NOMO-1 (cell line): ENCODE results near the gene IPCEF1.
"Not testable (repeated sequence)": the region's sequence is repeated elsewhere in the genome, so short reads cannot be mapped to it uniquely, and the experiment has no call there.

ENCODE experiments used
- DNase-seq, 2 experiments: peaks; one replicate each; lab custom pipeline; 2025; ENCODE audit not compliant: unreplicated experiment in 2 of 2; lab: John Stamatoyannopoulos, UW

The IPCEF1 gene

GRCh38 chr6:154172393-154172792 is 184.2 kb downstream of the IPCEF1 start:
- DNase-seq: not testable (repeated sequence)

GRCh38 chr6:154170106-154170505 is 186.5 kb downstream of the IPCEF1 start:
- peak in 1 of 2 experiments; percentile 61 for DNase-seq

- DNase-seq: peak; percentile 80 to 85
These were observed 187.3 kb downstream of the IPCEF1 start for GRCh38 chr6:154169193-154169847.

GRCh38 chr6:154167126-154167525 is 189.5 kb downstream of the IPCEF1 start:
- peak; percentile 3 to 12 for DNase-seq

GRCh38 chr6:154166140-154166539 is 190.5 kb downstream of the IPCEF1 start:
- DNase-seq: no peak

GRCh38 chr6:154165478-154165877 is 191.1 kb downstream of the IPCEF1 start:
- peak; percentile 23 to 42 for DNase-seq

GRCh38 chr6:154164397-154164796 is 192.2 kb downstream of the IPCEF1 start:
- no peak for DNase-seq

- DNase-seq: peak; percentile 15 to 46
These were observed 194.9 kb downstream of the IPCEF1 start for GRCh38 chr6:154161689-154162088.

- DNase-seq: no peak
These were observed 197.5 kb downstream of the IPCEF1 start for GRCh38 chr6:154159126-154159525.

GRCh38 chr6:154157706-154158105 is 198.9 kb downstream of the IPCEF1 start:
- no peak for DNase-seq

GRCh38 chr6:154157082-154157481 is 199.5 kb downstream of the IPCEF1 start:
- peak in 1 of 2 experiments; percentile 8 for DNase-seq

GRCh38 chr6:154156135-154156896 is 200.3 kb downstream of the IPCEF1 start:
- peak; percentile 64 to 71 for DNase-seq

GRCh38 chr6:154154389-154154967 is 202.1 kb downstream of the IPCEF1 start:
- DNase-seq: peak; percentile 28 to 75

- no peak for DNase-seq
These were observed 212.8 kb downstream of the IPCEF1 start for GRCh38 chr6:154143753-154144152.

- DNase-seq: no peak
These were observed 215.9 kb downstream of the IPCEF1 start for GRCh38 chr6:154140743-154141142.

GRCh38 chr6:154139892-154140291 is 216.7 kb downstream of the IPCEF1 start:
- DNase-seq: peak; percentile 87 to 98

GRCh38 chr6:154138793-154139192 is 217.8 kb downstream of the IPCEF1 start:
- no peak for DNase-seq

- DNase-seq: no peak
These were observed 222.0 kb downstream of the IPCEF1 start for GRCh38 chr6:154134471-154135147.

- no peak for DNase-seq
These were observed 228.9 kb downstream of the IPCEF1 start for GRCh38 chr6:154127657-154128056.

GRCh38 chr6:154125421-154125820 is 231.2 kb downstream of the IPCEF1 start:
- DNase-seq: peak in 1 of 2 experiments; percentile 12
